SK-N-SH (cell line): ENCODE measurements around the gene POU2F1. TPM values are rescaled to one million over a fixed set of nuclear protein-coding genes. Genes with fewer than 3 reads are reported as not detected.

Source experiments
- CTCF ChIA-PET: fragments of 300-600, 350-600 bp; formaldehyde crosslinking; extraction: SDS; loops from one replicate; lab custom pipeline; 2021; lab: Yijun Ruan, JAX
- POLR2A ChIA-PET: fragments of 350-600 bp; sonication (Branson Sonifier 250); formaldehyde crosslinking; extraction: SDS; loops from one replicate; lab custom pipeline; 2020; ENCODE audit warnings: antibody characterized with exemption, inconsistent platforms; lab: Yijun Ruan, JAX
- DNase-seq: peaks from one replicate; pipeline ENCODE4 v3.0.0; 2012
- H2AFZ ChIP-seq: fragments of 200-600 bp; sonication (generic); 2 replicates; pipeline ENCODE4 v1.8.1; 2016; ENCODE audit warnings: antibody characterized with exemption, mild to moderate bottlenecking, low read depth
- H3F3A ChIP-seq: fragments of 200-600 bp; sonication (generic); replicated peaks from 2 replicates; pipeline ENCODE3; 2016; ENCODE audit warnings: antibody characterized with exemption, mild to moderate bottlenecking; ENCODE audit not compliant: insufficient read depth
- H3K27ac ChIP-seq, 2 experiments: fragments of 200-500 bp in 1 of 2; fragments of 200-600 bp in 1 of 2; sonication (Bioruptor generic) in 1 of 2; sonication (generic), shearing (Covaris generic) in 1 of 2; 2 replicates each; pipeline versions ENCODE4 v1.5.1 to v1.6.1; 2014 to 2016; ENCODE audit warnings: low read depth in 2 of 2, inconsistent platforms in 1 of 2, low read length in 1 of 2, mild to moderate bottlenecking in 1 of 2, mixed read lengths in 1 of 2
- H3K27me3 ChIP-seq: fragments of 200-600 bp; sonication (generic), shearing (Covaris generic); 2 replicates; pipeline ENCODE4 v1.6.1; 2016; ENCODE audit warnings: mixed run types; ENCODE audit not compliant: insufficient read depth
- H3K36me3 ChIP-seq, 2 experiments: fragments of 200-500 bp in 1 of 2; fragments of 200-600 bp in 1 of 2; sonication (Bioruptor generic) in 1 of 2; sonication (generic) in 1 of 2; replicated peaks in 1 of 2; 2 replicates each; pipeline versions ENCODE3 to v1.5.1; 2014 to 2016; ENCODE audit warnings: low read length in 1 of 2, mild to moderate bottlenecking in 1 of 2; ENCODE audit not compliant: insufficient read depth in 2 of 2, control insufficient read depth in 1 of 2
- H3K4me1 ChIP-seq, 2 experiments: fragments of 200-500 bp in 1 of 2; fragments of 200-600 bp in 1 of 2; sonication (Bioruptor generic) in 1 of 2; sonication (generic), shearing (Covaris generic) in 1 of 2; 2 replicates each; pipeline versions ENCODE4 v1.5.1 to v1.6.1; 2014 to 2016; ENCODE audit warnings: low read depth in 1 of 2, low read length in 1 of 2, mixed run types in 1 of 2; ENCODE audit not compliant: insufficient read depth in 2 of 2, control insufficient read depth in 1 of 2
- H3K4me2 ChIP-seq: fragments of 200-600 bp; sonication (generic), shearing (Covaris generic); 2 replicates; pipeline ENCODE4 v1.6.1; 2017; ENCODE audit warnings: mixed run types
- H3K4me3 ChIP-seq, 2 experiments: fragments of 200-500 bp in 1 of 2; fragments of 200-600 bp in 1 of 2; sonication (Bioruptor generic) in 1 of 2; sonication (generic), shearing (Covaris generic) in 1 of 2; 2 replicates each; pipeline versions ENCODE4 v1.5.1 to v1.8.1; 2014 to 2016; ENCODE audit warnings: low read depth in 2 of 2, inconsistent platforms in 1 of 2, low read length in 1 of 2, mild to moderate bottlenecking in 1 of 2, mixed read lengths in 1 of 2, moderate library complexity in 1 of 2
- H3K79me2 ChIP-seq: fragments of 200-600 bp; sonication (generic); 2 replicates; pipeline ENCODE4 v1.8.1; 2017; ENCODE audit warnings: mild to moderate bottlenecking; ENCODE audit not compliant: insufficient read depth
- H3K9ac ChIP-seq: fragments of 200-600 bp; sonication (generic); 2 replicates; pipeline ENCODE4 v1.6.1; 2017; ENCODE audit warnings: mixed run types
- H3K9me2 ChIP-seq: fragments of 200-600 bp; sonication (generic); 2 replicates; pipeline ENCODE4 v1.6.1; 2017; ENCODE audit warnings: mixed run types
- H3K9me3 ChIP-seq: fragments of 200-600 bp; sonication (generic); 2 replicates; pipeline ENCODE4 v1.6.1; 2017; ENCODE audit warnings: mixed run types, mild to moderate bottlenecking, moderate library complexity
- H4K20me1 ChIP-seq: fragments of 200-600 bp; sonication (generic); 2 replicates; pipeline ENCODE4 v1.6.1; 2017; ENCODE audit warnings: mild to moderate bottlenecking, mixed run types; ENCODE audit not compliant: insufficient read depth
- CHD2 ChIP-seq: fragments of 150-350 bp; IDR thresholded peaks from 2 replicates; pipeline ENCODE4 v1.6.1; 2018; ENCODE audit warnings: low read length; ENCODE audit not compliant: partially characterized antibody
- FOSL2 ChIP-seq: IDR thresholded peaks from 2 replicates; pipeline ENCODE4 v1.4.0; 2012; ENCODE audit warnings: low read depth, mild to moderate bottlenecking, moderate library complexity, borderline replicate concordance
- FOXJ3 ChIP-seq: sonication (generic); formaldehyde crosslinking; IDR thresholded peaks from 2 replicates; pipeline ENCODE4 v1.5.1; 2020; ENCODE audit warnings: mild to moderate bottlenecking, missing genetic modification reagents
- GABPA ChIP-seq: IDR thresholded peaks from 2 replicates; pipeline ENCODE4 v1.4.0; 2012; ENCODE audit warnings: low read depth, mild to moderate bottlenecking
- GATA2 ChIP-seq: sonication (generic); formaldehyde crosslinking; IDR thresholded peaks from 2 replicates; pipeline ENCODE4 v1.5.0; 2020; ENCODE audit warnings: mild to moderate bottlenecking, missing genetic modification reagents
- IRF3 ChIP-seq: fragments of 150-350 bp; IDR thresholded peaks from 2 replicates; pipeline ENCODE4 v1.6.1; 2016; ENCODE audit warnings: mild to moderate bottlenecking, low read depth, low read length
- JUND ChIP-seq: IDR thresholded peaks from 2 replicates; pipeline ENCODE4 v1.4.0; 2012
- MEF2A ChIP-seq: IDR thresholded peaks from 2 replicates; pipeline ENCODE4 v1.4.0; 2012; ENCODE audit warnings: low read depth, borderline replicate concordance
- NFIC ChIP-seq: IDR thresholded peaks from 2 replicates; pipeline ENCODE4 v1.4.0; 2012; ENCODE audit warnings: borderline replicate concordance
- POLR2AphosphoS5 ChIP-seq: IDR thresholded peaks from 2 replicates; pipeline ENCODE4 v1.6.1; 2012; ENCODE audit warnings: low read depth, low read length
- REST ChIP-seq: IDR thresholded peaks from 2 replicates; pipeline ENCODE4 v1.6.1; 2012; ENCODE audit warnings: mild to moderate bottlenecking, low read depth, low read length, moderate library complexity
- RXRA ChIP-seq: IDR thresholded peaks from 2 replicates; pipeline ENCODE4 v1.4.0; 2012; ENCODE audit warnings: low read depth, mild to moderate bottlenecking, borderline replicate concordance
- SIN3A ChIP-seq: IDR thresholded peaks from 2 replicates; pipeline ENCODE4 v1.6.1; 2012; ENCODE audit warnings: low read depth, mild to moderate bottlenecking, low read length, moderate library complexity, borderline replicate concordance
- TCF12 ChIP-seq: IDR thresholded peaks from 2 replicates; pipeline ENCODE4 v1.4.0; 2012
- YY1 ChIP-seq: IDR thresholded peaks from 2 replicates; pipeline ENCODE4 v1.4.0; 2012; ENCODE audit warnings: low read depth, mild to moderate bottlenecking
- WGBS: methylation state at CpG from one replicate; pipeline ENCODE4 v1.1.6; 2017; ENCODE audit warnings: low lambda C conversion rate; 5-methylcytosine and 5-hydroxymethylcytosine counted together
- polyA plus RNA-seq, 3 experiments: library from polyadenylated mRNA; depleted of rRNA; stranded (reverse); fragments of >200 nt; gene quantifications; 2 replicates each; pipeline ENCODE4 v1.2.3, GENCODE V29; 2012
- TF ChIP-seq, protein P1 (sequence below): fragments of 150-350 bp; IDR thresholded peaks from 2 replicates; pipeline ENCODE4 v1.6.1; 2017; ENCODE audit warnings: antibody characterized with exemption, low read length, low read depth, borderline replicate concordance
- TF ChIP-seq, protein P2 (sequence below): IDR thresholded peaks from 2 replicates; pipeline ENCODE4 v1.4.0; 2012; ENCODE audit warnings: low read depth, borderline replicate concordance

POU2F1 gene
- polyA plus RNA-seq, 1 of the 3 experiments (the other 2 are of a cell fraction): 1.2 TPM

DNA sequence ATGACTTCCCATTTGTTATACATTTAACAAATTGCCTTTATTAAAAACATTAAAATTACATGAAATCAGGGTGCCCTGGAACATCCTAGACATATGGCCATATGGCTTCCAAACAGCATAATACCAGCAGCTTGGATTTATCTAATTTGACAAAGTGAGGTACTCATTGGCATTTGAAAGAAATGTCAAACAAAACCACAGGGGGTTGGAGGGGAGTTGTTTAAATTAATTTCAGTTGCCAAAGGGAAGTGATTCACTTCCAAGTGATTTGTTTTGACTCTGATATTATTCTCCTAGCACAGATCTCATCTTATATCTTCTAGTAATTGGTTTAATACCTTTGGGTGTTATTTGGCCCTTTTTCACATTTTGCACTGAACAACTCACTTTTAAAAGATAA lies 24.5 kb upstream of the POU2F1 start:
- Histone ChIP-seq H3K4me3 (no peak overlapping the region), H3K4me1 (peaks cover 0 to 11% of the 10 kb centered on the region in 2 experiments; a peak in 1 of 4 replicates), H3K27me3 (peaks cover 7% of the 10 kb centered on the region; the same call in 1 of the 2 replicates), H3K9ac (no peak overlapping the region), H3K36me3 (no peaks in the 10 kb centered on the region), H3F3A (no peaks in the 10 kb centered on the region), H3K27ac (no peak overlapping the region), H3K79me2 (no peaks in the 10 kb centered on the region), H4K20me1 (no peaks in the 10 kb centered on the region), H3K4me2 (no peak overlapping the region), H3K9me2 (no peaks in the 10 kb centered on the region), H2AFZ (no peak overlapping the region), H3K9me3 (no peaks in the 10 kb centered on the region)
- TF ChIP-seq, protein P1, sequence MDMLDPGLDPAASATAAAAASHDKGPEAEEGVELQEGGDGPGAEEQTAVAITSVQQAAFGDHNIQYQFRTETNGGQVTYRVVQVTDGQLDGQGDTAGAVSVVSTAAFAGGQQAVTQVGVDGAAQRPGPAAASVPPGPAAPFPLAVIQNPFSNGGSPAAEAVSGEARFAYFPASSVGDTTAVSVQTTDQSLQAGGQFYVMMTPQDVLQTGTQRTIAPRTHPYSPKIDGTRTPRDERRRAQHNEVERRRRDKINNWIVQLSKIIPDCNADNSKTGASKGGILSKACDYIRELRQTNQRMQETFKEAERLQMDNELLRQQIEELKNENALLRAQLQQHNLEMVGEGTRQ: no peak
- peak; percentile 16; the same call in 1 of the 2 replicates for TF ChIP-seq FOSL2
- 0 out of 2 replicates have a peak, but pooled peaks have one; percentile 14 for TF ChIP-seq JUND
- TF ChIP-seq TCF12: peak; percentile 59
- CTCF ChIA-PET: no interaction called here
- no peak for DNase-seq
- POLR2A ChIA-PET: no interaction called here

DNA sequence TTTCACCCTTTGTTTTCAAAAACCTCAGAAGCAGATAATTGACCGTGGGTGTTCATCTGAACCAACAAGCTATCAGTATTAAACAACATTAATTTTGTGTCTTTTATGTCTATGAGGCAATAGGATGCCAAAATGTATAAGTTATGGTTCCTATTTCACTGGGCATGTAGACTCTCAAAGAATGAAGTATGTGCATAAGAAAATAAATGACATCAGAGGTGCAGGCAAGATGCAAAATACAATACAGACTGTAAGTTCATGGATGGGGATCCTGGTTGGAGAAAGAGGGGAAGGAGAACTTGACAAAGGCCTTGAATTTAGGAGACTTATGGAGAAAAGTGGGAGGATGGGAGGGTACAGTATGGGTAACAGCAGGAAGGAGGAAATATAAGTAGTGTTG lies 23.4 kb upstream of the POU2F1 start:
- H3K79me2 ChIP-seq: no peaks in the 10 kb centered on the region
- H3K9me3 ChIP-seq: no peaks in the 10 kb centered on the region
- POLR2A ChIA-PET: no interaction called here
- no peak overlapping the region for H3K4me3 ChIP-seq
- H3K9me2 ChIP-seq: no peaks in the 10 kb centered on the region
- H3K27me3 ChIP-seq: 0 out of 2 replicates have a peak, but pooled peaks cover 2% of the 10 kb centered on the region
- DNase-seq: no peak
- no peak overlapping the region for H3K9ac ChIP-seq
- TF ChIP-seq GABPA (no peak), FOXJ3 (CRISPR knock-in tag) (no peak), YY1 (no peak), NFIC (no peak), MEF2A (no peak), TCF12 (no peak), REST (no peak), CHD2 (no peak), IRF3 (no peak), SIN3A (no peak), GATA2 (CRISPR knock-in tag) (no peak), RXRA (no peak), POLR2AphosphoS5 (no peak)
- TF ChIP-seq, protein P1: no peak
- TF ChIP-seq, protein P2, sequence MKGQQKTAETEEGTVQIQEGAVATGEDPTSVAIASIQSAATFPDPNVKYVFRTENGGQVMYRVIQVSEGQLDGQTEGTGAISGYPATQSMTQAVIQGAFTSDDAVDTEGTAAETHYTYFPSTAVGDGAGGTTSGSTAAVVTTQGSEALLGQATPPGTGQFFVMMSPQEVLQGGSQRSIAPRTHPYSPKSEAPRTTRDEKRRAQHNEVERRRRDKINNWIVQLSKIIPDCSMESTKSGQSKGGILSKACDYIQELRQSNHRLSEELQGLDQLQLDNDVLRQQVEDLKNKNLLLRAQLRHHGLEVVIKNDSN: no peak
- H2AFZ ChIP-seq: no peak overlapping the region
- H3K4me2 ChIP-seq: no peak overlapping the region
- H3K36me3 ChIP-seq: no peaks in the 10 kb centered on the region
- no peak overlapping the region for H3K27ac ChIP-seq
- peaks cover 0 to 11% of the 10 kb centered on the region in 2 experiments; a peak in 1 of 4 replicates for H3K4me1 ChIP-seq
- CTCF ChIA-PET: no interaction called here
- 0% methylated on average over 1 of the region's 1 CpG for WGBS
- H3F3A ChIP-seq: no peaks in the 10 kb centered on the region
- no peaks in the 10 kb centered on the region for H4K20me1 ChIP-seq
